ENCODE measurements around the gene MT1E. TPM values are rescaled to one million over a fixed set of nuclear protein-coding genes. Genes with fewer than 3 reads are reported as not detected.

Gene MT1E
- total RNA-seq, 1 experiment from 2014 or later: 25.9 TPM

DNA sequence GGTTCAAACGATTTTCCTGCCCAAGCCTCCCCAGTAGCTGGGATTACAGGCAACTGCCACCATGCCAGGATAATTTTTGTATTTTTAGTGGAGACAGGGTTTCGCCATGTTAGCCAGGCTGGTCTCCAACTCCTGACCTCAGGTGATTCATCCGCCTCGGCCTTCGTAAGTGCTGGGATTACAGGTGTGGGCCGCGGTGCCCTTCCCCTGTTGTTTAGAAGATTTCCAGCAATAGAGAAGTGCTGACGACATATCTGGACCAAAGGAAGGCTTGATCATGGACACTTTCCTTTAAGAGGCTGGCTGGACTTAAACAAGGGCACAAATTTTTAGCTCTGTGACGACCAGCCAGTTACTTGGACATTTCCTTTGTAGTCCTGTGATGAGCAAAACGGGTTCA lies 5.6 kb downstream of the MT1E start:
- Histone ChIP-seq H3K9ac (ENCODE audit: extremely low read depth, insufficient read length, low read length) (no peak overlapping the region), H2BK5ac (ENCODE audit: insufficient read length, low read length) (no peak overlapping the region), H3K79me1 (ENCODE audit: insufficient read depth, low read depth, low read length, poor library complexity, severe bottlenecking) (no peaks in the 10 kb centered on the region), H2AK5ac (ENCODE audit: insufficient read length, low read length) (no peak overlapping the region), H3K79me2 (ENCODE audit: insufficient read depth, low read length) (no peaks in the 10 kb centered on the region), H2BK15ac (ENCODE audit: low read depth, low read length) (no peak overlapping the region), H3K27ac (ENCODE audit: insufficient read length, low read depth, low read length) (no peak overlapping the region), H3T11ph (ENCODE audit: low read length) (no peak overlapping the region), H3K4me1 (ENCODE audit: insufficient read depth, low read length) (no peaks in the 10 kb centered on the region; the same call in 1 of the 2 replicates), H2BK120ac (ENCODE audit: low read depth, low read length, poor library complexity, severe bottlenecking) (no peak overlapping the region), H3K9me3 (ENCODE audit: control insufficient read depth, low read depth, low read length) (no peaks in the 10 kb centered on the region), H2BK20ac (ENCODE audit: low read depth, low read length, poor library complexity, severe bottlenecking) (no peak overlapping the region), H3K56ac (ENCODE audit: insufficient read length, low read depth, low read length) (no peak overlapping the region), H3K4me2 (ENCODE audit: insufficient read depth, insufficient read length, low read length) (no peak overlapping the region), H3K18ac (ENCODE audit: insufficient read length, low read depth, low read length) (no peak overlapping the region), H4K91ac (ENCODE audit: insufficient read length, low read depth, low read length) (no peak overlapping the region), H3K14ac (ENCODE audit: insufficient read depth, low read length) (no peak overlapping the region), H2BK12ac (ENCODE audit: insufficient read length, low read depth, low read length) (no peak overlapping the region), H3K4ac (ENCODE audit: low read depth, low read length) (no peak overlapping the region), H2AFZ (ENCODE audit: low read length) (no peak overlapping the region), H4K5ac (ENCODE audit: insufficient read length, low read depth, low read length) (no peak overlapping the region), H4K8ac (replicated peaks; ENCODE audit: insufficient read length, low read depth, low read length) (no peak overlapping the region), H3K23me2 (ENCODE audit: insufficient read length, low read depth, low read length, poor library complexity, severe bottlenecking) (peaks cover 7% of the 10 kb centered on the region), H3K23ac (ENCODE audit: insufficient read length, low read depth, low read length) (no peak overlapping the region), H4K20me1 (ENCODE audit: control insufficient read depth, insufficient read depth, insufficient read length) (no peaks in the 10 kb centered on the region), H3K27me3 (ENCODE audit: insufficient read depth, low read length) (peaks cover 88% of the 10 kb centered on the region)
- no peak overlapping the region for H3K27ac Mint-ChIP-seq
- peaks cover 0 to 12% of the 10 kb centered on the region in 2 experiments; a peak in 2 of 5 replicates for H3K9me3 Mint-ChIP-seq
- H3K27me3 Mint-ChIP-seq (ENCODE audit: low read depth): peaks cover 99% of the 10 kb centered on the region
- no peak for DNase-seq
- H3K36me3 Mint-ChIP-seq (ENCODE audit: insufficient read depth in 1 of 3, low read depth in 3 of 3): no peaks in the 10 kb centered on the region
- WGBS (ENCODE audit: extremely low coverage, insufficient read length, low lambda C conversion rate): no CpG with 5 or more reads among the region's 10 CpGs
- peaks cover 19 to 33% of the 10 kb centered on the region in 2 experiments for H3K4me1 Mint-ChIP-seq
- TF ChIP-seq, protein P1, sequence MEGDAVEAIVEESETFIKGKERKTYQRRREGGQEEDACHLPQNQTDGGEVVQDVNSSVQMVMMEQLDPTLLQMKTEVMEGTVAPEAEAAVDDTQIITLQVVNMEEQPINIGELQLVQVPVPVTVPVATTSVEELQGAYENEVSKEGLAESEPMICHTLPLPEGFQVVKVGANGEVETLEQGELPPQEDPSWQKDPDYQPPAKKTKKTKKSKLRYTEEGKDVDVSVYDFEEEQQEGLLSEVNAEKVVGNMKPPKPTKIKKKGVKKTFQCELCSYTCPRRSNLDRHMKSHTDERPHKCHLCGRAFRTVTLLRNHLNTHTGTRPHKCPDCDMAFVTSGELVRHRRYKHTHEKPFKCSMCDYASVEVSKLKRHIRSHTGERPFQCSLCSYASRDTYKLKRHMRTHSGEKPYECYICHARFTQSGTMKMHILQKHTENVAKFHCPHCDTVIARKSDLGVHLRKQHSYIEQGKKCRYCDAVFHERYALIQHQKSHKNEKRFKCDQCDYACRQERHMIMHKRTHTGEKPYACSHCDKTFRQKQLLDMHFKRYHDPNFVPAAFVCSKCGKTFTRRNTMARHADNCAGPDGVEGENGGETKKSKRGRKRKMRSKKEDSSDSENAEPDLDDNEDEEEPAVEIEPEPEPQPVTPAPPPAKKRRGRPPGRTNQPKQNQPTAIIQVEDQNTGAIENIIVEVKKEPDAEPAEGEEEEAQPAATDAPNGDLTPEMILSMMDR (conservative IDR thresholded peaks at IDR 0.05): no peak
- peak overlapping the region in 1 of 2 experiments; percentile 79; a peak in 1 of 5 replicates for H3K4me3 Mint-ChIP-seq

All from H9 (cell line).